Measurements from ENCODE around the gene TCAP. TPM values are rescaled to one million over a fixed set of nuclear protein-coding genes. Genes with fewer than 3 reads are reported as not detected.

The TCAP gene
- polyA plus RNA-seq, 1 donor, result 345 TPM

GRCh38 chr17:39667945-39668924, 3.1 kb downstream of the TCAP start, which contains the start of gene PNMT:
Gene PNMT, plus strand, starts transcription at chr17:39668453. Its CDS starts 23 bp downstream, at chr17:39668476.
- DNase-seq, result peak; percentile 62

GRCh38 chr17:39669897-39670735, 5.0 kb downstream of the TCAP start:
- DNase-seq, result no peak

GRCh38 chr17:39670746-39671145, 5.6 kb downstream of the TCAP start:
- no peak for DNase-seq

GRCh38 chr17:39671651-39672521, 6.7 kb downstream of the TCAP start:
- no peak for DNase-seq

- no peak for DNase-seq
Observed at GRCh38 chr17:39672522-39673334, 7.6 kb downstream of the TCAP start.

GRCh38 chr17:39673335-39674081, 8.4 kb downstream of the TCAP start:
- DNase-seq, result no peak

- DNase-seq, result no peak
Observed at GRCh38 chr17:39674179-39674578, 9.0 kb downstream of the TCAP start.

GRCh38 chr17:39674702-39675389, 9.7 kb downstream of the TCAP start:
- DNase-seq, result no peak

- no peak for DNase-seq
Observed at GRCh38 chr17:39675390-39676082, 10.4 kb downstream of the TCAP start.

- no peak for DNase-seq
Observed at GRCh38 chr17:39676198-39676819, 11.2 kb downstream of the TCAP start.

GRCh38 chr17:39677072-39677471, 11.9 kb downstream of the TCAP start:
- DNase-seq, result no peak

GRCh38 chr17:39677542-39678339, 12.6 kb downstream of the TCAP start:
- DNase-seq, result no peak

- no peak for DNase-seq
Observed at GRCh38 chr17:39678340-39679116, 13.4 kb downstream of the TCAP start.

GRCh38 chr17:39679521-39680192, 14.5 kb downstream of the TCAP start:
- DNase-seq, result no peak

GRCh38 chr17:39683295-39683939, 18.3 kb downstream of the TCAP start:
- DNase-seq, result no peak
